ENCODE results near the gene TMED6.

TMED6 gene

GRCh38 chr16:69318911-69319289, 32.7 kb downstream of the TMED6 start:
- DNase-seq (ENCODE audit: low read depth) = no peak
- no peak overlapping the region for H3K4me3 ChIP-seq (ENCODE audit: low read length)
- no peak for TF ChIP-seq CTCF (IDR thresholded peaks at IDR 0.05; ENCODE audit: insufficient read depth, low read depth, low read length, missing control alignments)

GRCh38 chr16:69318177-69318910, 33.2 kb downstream of the TMED6 start:
- DNase-seq (ENCODE audit: low read depth) = no peak
- TF ChIP-seq CTCF (IDR thresholded peaks at IDR 0.05; ENCODE audit: insufficient read depth, low read depth, low read length, missing control alignments) = no peak
- no peak overlapping the region for H3K4me3 ChIP-seq (ENCODE audit: low read length)

- no peak for TF ChIP-seq CTCF (IDR thresholded peaks at IDR 0.05; ENCODE audit: insufficient read depth, low read depth, low read length, missing control alignments)
- no peak for DNase-seq (ENCODE audit: low read depth)
- H3K4me3 ChIP-seq (ENCODE audit: low read length) = no peak overlapping the region
Measured at GRCh38 chr16:69316595-69317034, 35.0 kb downstream of the TMED6 start.

- DNase-seq (ENCODE audit: low read depth) = no peak
- H3K4me3 ChIP-seq (ENCODE audit: low read length) = no peak overlapping the region
- no peak for TF ChIP-seq CTCF (IDR thresholded peaks at IDR 0.05; ENCODE audit: insufficient read depth, low read depth, low read length, missing control alignments)
Measured at GRCh38 chr16:69315486-69316311, 35.9 kb downstream of the TMED6 start.

- no peak for DNase-seq (ENCODE audit: low read depth)
Measured at GRCh38 chr16:69314534-69314933, 37.1 kb downstream of the TMED6 start.

GRCh38 chr16:69313469-69313868, 38.1 kb downstream of the TMED6 start:
- DNase-seq (ENCODE audit: low read depth) = no peak
- TF ChIP-seq CTCF (IDR thresholded peaks at IDR 0.05; ENCODE audit: insufficient read depth, low read depth, low read length, missing control alignments) = no peak
- H3K4me3 ChIP-seq (ENCODE audit: low read length) = no peak overlapping the region

More at GRCh38 chr16:69314534-69314933, 37.1 kb downstream of the TMED6 start:
- no peak for TF ChIP-seq CTCF (IDR thresholded peaks at IDR 0.05; ENCODE audit: insufficient read depth, low read depth, low read length, missing control alignments)
- no peak overlapping the region for H3K4me3 ChIP-seq (ENCODE audit: low read length)
